ENCODE results near the gene BSG.
A peak's percentile ranks its signal among the peaks of the same experiment; 100 is the strongest.
"Not testable (repeated sequence)": the region's sequence is repeated elsewhere in the genome, so short reads cannot be mapped to it uniquely, and the experiment has no call there.

BSG gene

GRCh38 chr19:604355-604754 is 32.0 kb downstream of the BSG start:
- DNase-seq (ENCODE audit: low read depth in 4 of 4, low spot score in 1 of 4): peak in 1 of 4 experiments; percentile 38

GRCh38 chr19:605061-605971 is 32.9 kb downstream of the BSG start:
- not testable (repeated sequence) for DNase-seq (ENCODE audit: low read depth in 4 of 4, low spot score in 1 of 4)

GRCh38 chr19:607301-608154 is 35.1 kb downstream of the BSG start:
- no peak for DNase-seq (ENCODE audit: low read depth in 4 of 4, low spot score in 1 of 4)

GRCh38 chr19:608155-609003 is 36.0 kb downstream of the BSG start:
- no peak for DNase-seq (ENCODE audit: low read depth in 4 of 4, low spot score in 1 of 4)

- DNase-seq (ENCODE audit: low read depth in 4 of 4, low spot score in 1 of 4): no peak
These were observed 36.6 kb downstream of the BSG start for GRCh38 chr19:609004-609346.

- no peak for DNase-seq (ENCODE audit: low read depth in 4 of 4, low spot score in 1 of 4)
These were observed 37.8 kb downstream of the BSG start for GRCh38 chr19:610071-610800.

- peak in 2 of 4 experiments; percentile 28 to 52 for DNase-seq (ENCODE audit: low read depth in 4 of 4, low spot score in 1 of 4)
These were observed 38.5 kb downstream of the BSG start for GRCh38 chr19:610801-611480.

- peak in 3 of 4 experiments; percentile 46 to 63 (median 58) for DNase-seq (ENCODE audit: low read depth in 4 of 4, low spot score in 1 of 4)
These were observed 39.1 kb downstream of the BSG start for GRCh38 chr19:611481-611868.

GRCh38 chr19:612941-613340 is 40.5 kb downstream of the BSG start:
- DNase-seq (ENCODE audit: low read depth in 4 of 4, low spot score in 1 of 4): no peak

- DNase-seq (ENCODE audit: low read depth in 4 of 4, low spot score in 1 of 4): no peak
These were observed 41.6 kb downstream of the BSG start for GRCh38 chr19:613732-614567.

- no peak for DNase-seq (ENCODE audit: low read depth in 4 of 4, low spot score in 1 of 4)
These were observed 43.2 kb downstream of the BSG start for GRCh38 chr19:615619-616018.

- DNase-seq (ENCODE audit: low read depth in 4 of 4, low spot score in 1 of 4): no peak
These were observed 43.8 kb downstream of the BSG start for GRCh38 chr19:616062-616700.

- no peak for DNase-seq (ENCODE audit: low read depth in 4 of 4, low spot score in 1 of 4)
These were observed 44.5 kb downstream of the BSG start for GRCh38 chr19:616747-617526.

GRCh38 chr19:617551-618246 is 45.3 kb downstream of the BSG start:
- DNase-seq (ENCODE audit: low read depth in 4 of 4, low spot score in 1 of 4): no peak

- DNase-seq (ENCODE audit: low read depth in 4 of 4, low spot score in 1 of 4): no peak
These were observed 45.8 kb downstream of the BSG start for GRCh38 chr19:618247-618619.

- no peak for DNase-seq (ENCODE audit: low read depth in 4 of 4, low spot score in 1 of 4)
These were observed 46.4 kb downstream of the BSG start for GRCh38 chr19:618674-619285.
